Endothelial cell of umbilical vein (primary cell): ENCODE measurements around the gene GNAZ. TPM values are rescaled to one million over a fixed set of nuclear protein-coding genes. Genes with fewer than 3 reads are reported as not detected.

ENCODE experiments used
- BruUV-seq: library from RNA; stranded (reverse); fragments of 400-500 nt; replicated peaks from 2 replicates; lab custom pipeline; 2021; lab: Mats Ljungman, UMichigan
- CTCF ChIA-PET: fragments of 300-600, 350-600 bp; sonication (Branson Sonifier 250); formaldehyde crosslinking; loops from one replicate; lab custom pipeline; 2021; ENCODE audit warnings: antibody characterized with exemption, inconsistent platforms; lab: Charles Lee
- POLR2A ChIA-PET: fragments of 300-600, 350-600 bp; sonication (Branson Sonifier 250); formaldehyde crosslinking; loops from one replicate; lab custom pipeline; 2021; ENCODE audit warnings: antibody characterized with exemption, inconsistent platforms; lab: Charles Lee
- DNase-seq: peaks from one replicate; pipeline ENCODE4 v3.0.0-alpha.2; 2011; ENCODE audit warnings: low read depth, low spot score
- FAIRE-seq: peaks from 2 replicates; lab custom pipeline; 2011; peaks lifted over from hg19 to GRCh38; lab: Jason Lieb, UNC
- H2AFZ ChIP-seq: 2 replicates; pipeline ENCODE4 v1.6.0; 2012; ENCODE audit warnings: low read depth, low read length, control low read depth, inconsistent platforms
- H3K27ac ChIP-seq: 2 replicates; pipeline ENCODE4 v1.5.1; 2011; ENCODE audit warnings: low read depth, mild to moderate bottlenecking, control low read depth, low read length, moderate library complexity; ENCODE audit not compliant: insufficient read depth
- H3K27me3 ChIP-seq, 2 experiments: 2 replicates each; pipeline versions ENCODE4 v1.6.0 to v1.6.1; 2011; ENCODE audit warnings: low read length in 2 of 2, mixed read lengths in 1 of 2; ENCODE audit not compliant: control insufficient read depth in 2 of 2, insufficient read depth in 2 of 2
- H3K36me3 ChIP-seq, 2 experiments: 2 replicates in 1 of 2; 3 replicates in 1 of 2; pipeline ENCODE4 v1.5.1; 2011; ENCODE audit warnings: low read length in 2 of 2, mild to moderate bottlenecking in 1 of 2, moderate library complexity in 1 of 2; ENCODE audit not compliant: control insufficient read depth in 2 of 2, insufficient read depth in 2 of 2; ENCODE audit errors: extremely low read depth in 1 of 2
- H3K4me1 ChIP-seq: 3 replicates; pipeline ENCODE4 v1.5.1; 2011; ENCODE audit warnings: mild to moderate bottlenecking, low read length; ENCODE audit not compliant: control insufficient read depth, insufficient read depth; ENCODE audit errors: extremely low read depth
- H3K4me2 ChIP-seq: 2 replicates; pipeline ENCODE4 v1.6.1; 2011; ENCODE audit warnings: low read length, control low read depth, mixed read lengths; ENCODE audit not compliant: insufficient read depth
- H3K4me3 ChIP-seq, 3 experiments: fragments of 200-600 bp in 1 of 3; sonication (generic), shearing (Covaris generic) in 1 of 3; replicated peaks in 1 of 3; 2 replicates each; pipeline ENCODE4 v1.5.1; 2011 to 2016; ENCODE audit warnings: control low read depth in 3 of 3, low read length in 3 of 3, mild to moderate bottlenecking in 2 of 3, inconsistent platforms in 1 of 3, low read depth in 1 of 3, moderate library complexity in 1 of 3; ENCODE audit not compliant: insufficient read depth in 1 of 3
- H3K79me2 ChIP-seq: 2 replicates; pipeline ENCODE4 v1.6.0; 2012; ENCODE audit warnings: low read length, inconsistent platforms; ENCODE audit not compliant: control insufficient read depth, insufficient read depth
- H3K9ac ChIP-seq: replicated peaks from 2 replicates; pipeline ENCODE3; 2011; ENCODE audit warnings: low read length, control low read depth; ENCODE audit not compliant: insufficient read depth; ENCODE audit errors: extremely low read depth
- H3K9me1 ChIP-seq: replicated peaks from 3 replicates; pipeline ENCODE4 v1.6.0; 2011; ENCODE audit warnings: mild to moderate bottlenecking, low read length; ENCODE audit not compliant: control insufficient read depth, insufficient read depth; ENCODE audit errors: extremely low read depth
- H3K9me3 ChIP-seq: replicated peaks from 2 replicates; pipeline ENCODE4 v1.5.1; 2012; ENCODE audit warnings: low read length, inconsistent platforms; ENCODE audit not compliant: control insufficient read depth, insufficient read depth
- H4K20me1 ChIP-seq: replicated peaks from 2 replicates; pipeline ENCODE3; 2011; ENCODE audit warnings: mild to moderate bottlenecking, low read length; ENCODE audit not compliant: control insufficient read depth, insufficient read depth; ENCODE audit errors: extremely low read depth
- EZH2 ChIP-seq: IDR thresholded peaks from 2 replicates; pipeline ENCODE4 v1.6.1; 2012; ENCODE audit warnings: borderline replicate concordance, low read depth, mild to moderate bottlenecking, moderate library complexity, low read length, inconsistent platforms; ENCODE audit not compliant: severe bottlenecking
- FOS ChIP-seq: IDR thresholded peaks from 2 replicates; pipeline ENCODE4 v1.6.1; 2011; ENCODE audit warnings: mild to moderate bottlenecking, low read length, moderate library complexity, borderline replicate concordance; ENCODE audit not compliant: insufficient read depth
- GATA2 ChIP-seq: IDR thresholded peaks from 2 replicates; pipeline ENCODE4 v1.7.0; 2011; ENCODE audit warnings: low read depth, mild to moderate bottlenecking, moderate library complexity, mixed read lengths, low read length; ENCODE audit not compliant: insufficient read length, insufficient read depth
- JUN ChIP-seq: IDR thresholded peaks from 2 replicates; pipeline ENCODE4 v1.6.1; 2011; ENCODE audit warnings: borderline replicate concordance, low read depth; ENCODE audit not compliant: insufficient read length, insufficient read depth
- MYC ChIP-seq: IDR thresholded peaks from one replicate; pipeline ENCODE4 v1.6.1; 2011; ENCODE audit warnings: mild to moderate bottlenecking, low read depth, low read length
- POLR2A ChIP-seq: IDR thresholded peaks from 2 replicates; pipeline ENCODE4 v1.6.1; 2012; ENCODE audit warnings: low read depth, mild to moderate bottlenecking, control low read depth, low read length
- POLR2AphosphoS5 ChIP-seq: IDR thresholded peaks from 2 replicates; pipeline ENCODE4 v1.6.1; 2012; ENCODE audit warnings: low read depth, mild to moderate bottlenecking, control low read depth, low read length, moderate library complexity; ENCODE audit not compliant: insufficient read depth
- dilution Hi-C: fragments of 300-500 bp; cut with MboI; formaldehyde crosslinking; loops from one replicate; pipeline ENCODE4 v1.15.0; 2019; ENCODE audit warnings: low sequenced_read_pairs; ENCODE audit not compliant: extremely low pct_ligation_motif_present
- intact Hi-C: fragments of 100-400 bp; cut with micrococcal nuclease; formaldehyde crosslinking; loops from one replicate; pipeline ENCODE4 v1.10.0; 2022
- polyA plus RNA-seq, 4 experiments: library from polyadenylated mRNA; depleted of rRNA in 3 of 4; stranded (reverse) in 3 of 4; unstranded in 1 of 4; fragments of >200 nt; gene quantifications; 2 replicates each; pipeline versions ENCODE4 v1.2.1 to v1.2.3, GENCODE V29; 2011 to 2012; ENCODE audit warnings: missing spikeins in 1 of 4
- total RNA-seq: library from RNA; stranded (reverse); gene quantifications from 2 replicates; pipeline ENCODE4 v1.2.3, GENCODE V29; 2021
- TF ChIP-seq, protein P1 (sequence below), 2 donors: IDR thresholded peaks; 1 replicate in 1 of 2; 2 replicates in 1 of 2; pipeline ENCODE4 v1.5.1; 2011; ENCODE audit warnings: low read length in 2 of 2, mild to moderate bottlenecking in 2 of 2, moderate library complexity in 2 of 2, control low read depth in 1 of 2, inconsistent platforms in 1 of 2, low read depth in 1 of 2; ENCODE audit not compliant: insufficient read depth in 1 of 2; ENCODE audit errors: extremely low read depth in 1 of 2
- TF ChIP-seq, protein P2 (sequence below): IDR thresholded peaks from 2 replicates; pipeline ENCODE4 v1.6.1; 2011; ENCODE audit not compliant: insufficient read depth, insufficient read length

GNAZ gene
- total and polyA plus RNA-seq, 2 donors (not counting 3 experiments of a cell fraction or from before 2014, with no cell fraction given), result 0.44 to 0.86 TPM

DNA sequence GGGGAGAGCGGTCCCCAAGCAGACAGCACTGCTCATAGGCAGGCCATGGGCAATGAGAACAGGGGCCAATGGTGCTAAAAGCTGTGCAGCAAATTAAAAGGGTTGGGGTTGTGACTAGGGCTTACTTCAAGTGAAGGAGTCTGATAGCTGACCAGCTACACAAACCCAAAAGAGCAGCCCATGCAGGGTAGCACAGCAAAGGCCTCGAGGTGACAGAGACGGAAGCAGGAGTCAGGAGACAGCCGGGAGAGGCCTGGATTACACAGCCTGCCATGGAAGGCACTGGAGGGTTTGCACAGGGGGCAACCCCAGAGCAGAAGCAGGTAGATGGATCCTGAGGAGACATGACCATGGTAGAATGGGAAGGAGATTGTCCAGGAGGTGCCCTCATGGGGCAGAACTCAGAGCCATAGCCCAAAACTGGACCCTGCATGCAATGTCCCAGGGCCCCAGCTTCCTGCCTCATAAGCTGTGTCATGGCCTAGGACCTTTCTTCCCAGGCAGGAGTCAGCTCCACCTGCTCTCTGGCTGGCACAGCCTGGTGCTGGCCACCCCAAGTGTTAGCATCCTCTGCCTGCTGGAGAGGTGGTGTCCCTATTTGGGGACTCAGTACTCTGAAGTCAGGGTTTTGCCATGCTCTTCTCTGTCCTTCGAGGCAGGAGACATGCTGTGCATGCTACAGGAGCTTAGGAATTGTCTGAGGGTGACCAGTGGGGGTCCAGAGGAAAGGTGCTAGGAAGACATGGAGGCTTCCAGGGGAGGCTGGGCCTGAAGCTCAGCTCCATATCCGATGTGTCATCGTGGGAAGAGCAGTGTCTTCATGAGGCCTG, 38.1 kb downstream of the GNAZ start:
- H4K20me1 ChIP-seq, result no peaks in the 10 kb centered on the region
- ChIA-PET CTCF (interaction anchor here (1.2 to 1.4 kb wide), 2 partner anchors 11 to 231 kb away, joined by 3 read pairs; no protein-coding TSS in a partner anchor), POLR2A (interaction anchor here (0.6 kb wide), 1 partner anchor 168 kb away, joined by 3 read pairs; no protein-coding TSS in a partner anchor)
- no peak for DNase-seq
- no peaks in the 10 kb centered on the region for H3K9me3 ChIP-seq
- no peaks in the 10 kb centered on the region for H3K9me1 ChIP-seq
- no peak overlapping the region for H3K27ac ChIP-seq
- H2AFZ ChIP-seq, result no peak overlapping the region
- H3K36me3 ChIP-seq, result no peaks in the 10 kb centered on the region
- H3K4me1 ChIP-seq, result no peaks in the 10 kb centered on the region
- H3K27me3 ChIP-seq, result no peaks in the 10 kb centered on the region
- intact Hi-C loops (no loop called here), dilution Hi-C loops (no loop called here)
- BruUV-seq, result no TSS peak
- H3K4me2 ChIP-seq, result no peak overlapping the region
- no peak overlapping the region for H3K9ac ChIP-seq
- FAIRE-seq, result no peak
- no peak for TF ChIP-seq GATA2
- TF ChIP-seq EZH2, result no peak
- TF ChIP-seq POLR2A, result no peak
- TF ChIP-seq, protein P1, sequence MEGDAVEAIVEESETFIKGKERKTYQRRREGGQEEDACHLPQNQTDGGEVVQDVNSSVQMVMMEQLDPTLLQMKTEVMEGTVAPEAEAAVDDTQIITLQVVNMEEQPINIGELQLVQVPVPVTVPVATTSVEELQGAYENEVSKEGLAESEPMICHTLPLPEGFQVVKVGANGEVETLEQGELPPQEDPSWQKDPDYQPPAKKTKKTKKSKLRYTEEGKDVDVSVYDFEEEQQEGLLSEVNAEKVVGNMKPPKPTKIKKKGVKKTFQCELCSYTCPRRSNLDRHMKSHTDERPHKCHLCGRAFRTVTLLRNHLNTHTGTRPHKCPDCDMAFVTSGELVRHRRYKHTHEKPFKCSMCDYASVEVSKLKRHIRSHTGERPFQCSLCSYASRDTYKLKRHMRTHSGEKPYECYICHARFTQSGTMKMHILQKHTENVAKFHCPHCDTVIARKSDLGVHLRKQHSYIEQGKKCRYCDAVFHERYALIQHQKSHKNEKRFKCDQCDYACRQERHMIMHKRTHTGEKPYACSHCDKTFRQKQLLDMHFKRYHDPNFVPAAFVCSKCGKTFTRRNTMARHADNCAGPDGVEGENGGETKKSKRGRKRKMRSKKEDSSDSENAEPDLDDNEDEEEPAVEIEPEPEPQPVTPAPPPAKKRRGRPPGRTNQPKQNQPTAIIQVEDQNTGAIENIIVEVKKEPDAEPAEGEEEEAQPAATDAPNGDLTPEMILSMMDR (IDR thresholded peaks at IDR 0.05; ENCODE audit: extremely low read depth in 1 of 2, insufficient read depth in 1 of 2, low read depth in 1 of 2, low read length in 2 of 2), result no peak
- TF ChIP-seq, protein P2, sequence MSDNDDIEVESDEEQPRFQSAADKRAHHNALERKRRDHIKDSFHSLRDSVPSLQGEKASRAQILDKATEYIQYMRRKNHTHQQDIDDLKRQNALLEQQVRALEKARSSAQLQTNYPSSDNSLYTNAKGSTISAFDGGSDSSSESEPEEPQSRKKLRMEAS, result no peak
- no peak for TF ChIP-seq POLR2AphosphoS5
- TF ChIP-seq JUN, result no peak
- no peak for TF ChIP-seq MYC
- no peak for TF ChIP-seq FOS
- H3K79me2 ChIP-seq, result no peaks in the 10 kb centered on the region
- H3K4me3 ChIP-seq, result no peak overlapping the region
